Left forelimb (tissue), 1 donor: ENCODE results near the gene RLBP1.

Experiments
- DNase-seq: peaks from one replicate; pipeline ENCODE4 v3.0.0-alpha.2; 2018; ENCODE audit warnings: low spot score

Gene RLBP1

GRCh38 chr15:89177633-89178306, 43.6 kb downstream of the RLBP1 start:
- peak; percentile 76 for DNase-seq

- no peak for DNase-seq
These were observed 44.3 kb downstream of the RLBP1 start for GRCh38 chr15:89177116-89177515.

GRCh38 chr15:89175617-89176191, 45.7 kb downstream of the RLBP1 start:
- no peak for DNase-seq

GRCh38 chr15:89174476-89174875, 46.9 kb downstream of the RLBP1 start:
- DNase-seq, result no peak

GRCh38 chr15:89172921-89173320, 48.5 kb downstream of the RLBP1 start:
- DNase-seq, result no peak

GRCh38 chr15:89171136-89172072, 50.0 kb downstream of the RLBP1 start:
- DNase-seq, result no peak

GRCh38 chr15:89170364-89170763, 51.0 kb downstream of the RLBP1 start:
- DNase-seq, result no peak

- DNase-seq, result no peak
These were observed 53.0 kb downstream of the RLBP1 start for GRCh38 chr15:89168316-89168833.

- no peak for DNase-seq
These were observed 53.9 kb downstream of the RLBP1 start for GRCh38 chr15:89167267-89168176.

GRCh38 chr15:89165677-89166076, 55.7 kb downstream of the RLBP1 start:
- DNase-seq, result no peak

GRCh38 chr15:89164712-89165211, 56.6 kb downstream of the RLBP1 start:
- no peak for DNase-seq

- no peak for DNase-seq
These were observed 57.9 kb downstream of the RLBP1 start for GRCh38 chr15:89163271-89164055.

- no peak for DNase-seq
These were observed 59.7 kb downstream of the RLBP1 start for GRCh38 chr15:89161666-89162065.
